ENCODE measurements around the gene ARNT2. TPM values are rescaled to one million over a fixed set of nuclear protein-coding genes. Genes with fewer than 3 reads are reported as not detected.

Gene ARNT2
- total RNA-seq, 2 experiments from 2014 or later: 0.34 TPM; not detected in 1

GRCh38 chr15:80444680-80445251 lies 40.6 kb downstream of the ARNT2 start:
- ATAC-seq: no peak
- H3K4me1 Mint-ChIP-seq (ENCODE audit: low read depth): no peaks in the 10 kb centered on the region

GRCh38 chr15:80445300-80446041 lies 41.3 kb downstream of the ARNT2 start:
- no peak for DNase-seq
- POLR2A ChIA-PET: no interaction called here
- no peak for ATAC-seq
- H3K27me3 Mint-ChIP-seq: no peaks in the 10 kb centered on the region
- CTCF ChIA-PET: no interaction called here
- no peaks in the 10 kb centered on the region for H3K36me3 Mint-ChIP-seq (ENCODE audit: low read depth)
- no peak overlapping the region for H3K27ac Mint-ChIP-seq
- no peak overlapping the region for H3K4me3 Mint-ChIP-seq
- intact Hi-C loops (cut with micrococcal nuclease): no loop called here
- no peaks in the 10 kb centered on the region for H3K9me3 Mint-ChIP-seq
- H3K4me1 Mint-ChIP-seq (ENCODE audit: low read depth): no peaks in the 10 kb centered on the region
- TF ChIP-seq, protein P1, sequence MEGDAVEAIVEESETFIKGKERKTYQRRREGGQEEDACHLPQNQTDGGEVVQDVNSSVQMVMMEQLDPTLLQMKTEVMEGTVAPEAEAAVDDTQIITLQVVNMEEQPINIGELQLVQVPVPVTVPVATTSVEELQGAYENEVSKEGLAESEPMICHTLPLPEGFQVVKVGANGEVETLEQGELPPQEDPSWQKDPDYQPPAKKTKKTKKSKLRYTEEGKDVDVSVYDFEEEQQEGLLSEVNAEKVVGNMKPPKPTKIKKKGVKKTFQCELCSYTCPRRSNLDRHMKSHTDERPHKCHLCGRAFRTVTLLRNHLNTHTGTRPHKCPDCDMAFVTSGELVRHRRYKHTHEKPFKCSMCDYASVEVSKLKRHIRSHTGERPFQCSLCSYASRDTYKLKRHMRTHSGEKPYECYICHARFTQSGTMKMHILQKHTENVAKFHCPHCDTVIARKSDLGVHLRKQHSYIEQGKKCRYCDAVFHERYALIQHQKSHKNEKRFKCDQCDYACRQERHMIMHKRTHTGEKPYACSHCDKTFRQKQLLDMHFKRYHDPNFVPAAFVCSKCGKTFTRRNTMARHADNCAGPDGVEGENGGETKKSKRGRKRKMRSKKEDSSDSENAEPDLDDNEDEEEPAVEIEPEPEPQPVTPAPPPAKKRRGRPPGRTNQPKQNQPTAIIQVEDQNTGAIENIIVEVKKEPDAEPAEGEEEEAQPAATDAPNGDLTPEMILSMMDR (IDR thresholded peaks at IDR 0.05): no peak

More at GRCh38 chr15:80444680-80445251, 40.6 kb downstream of the ARNT2 start:
- no peak for DNase-seq
- POLR2A ChIA-PET: no interaction called here
- H3K9me3 Mint-ChIP-seq: no peaks in the 10 kb centered on the region
- H3K4me3 Mint-ChIP-seq: no peak overlapping the region
- intact Hi-C loops (cut with micrococcal nuclease): no loop called here
- H3K36me3 Mint-ChIP-seq (ENCODE audit: low read depth): no peaks in the 10 kb centered on the region
- CTCF ChIA-PET: no interaction called here
- no peak overlapping the region for H3K27ac Mint-ChIP-seq
- TF ChIP-seq, protein P1 (IDR thresholded peaks at IDR 0.05): no peak
- peaks cover 2% of the 10 kb centered on the region for H3K27me3 Mint-ChIP-seq

GRCh38 chr15:80447077-80447476 lies 42.9 kb downstream of the ARNT2 start:
- POLR2A ChIA-PET: no interaction called here
- Mint-ChIP-seq H3K4me3 (no peak overlapping the region), H3K4me1 (ENCODE audit: low read depth) (no peaks in the 10 kb centered on the region), H3K9me3 (no peaks in the 10 kb centered on the region), H3K36me3 (ENCODE audit: low read depth) (no peaks in the 10 kb centered on the region), H3K27ac (no peak overlapping the region), H3K27me3 (no peaks in the 10 kb centered on the region)
- DNase-seq: no peak
- TF ChIP-seq, protein P1 (IDR thresholded peaks at IDR 0.05): no peak
- intact Hi-C loops (cut with micrococcal nuclease): no loop called here
- ATAC-seq: no peak
- CTCF ChIA-PET: interaction anchor here (0.9 kb wide), 1 partner anchor 9 kb away, joined by 6 read pairs; no protein-coding TSS in a partner anchor

GRCh38 chr15:80449825-80450224 lies 45.6 kb downstream of the ARNT2 start:
- peaks cover 4% of the 10 kb centered on the region for H3K27me3 Mint-ChIP-seq
- intact Hi-C loops (cut with micrococcal nuclease): no loop called here

More at GRCh38 chr15:80449825-80450224, 45.6 kb downstream of the ARNT2 start:
- DNase-seq (no peak), ATAC-seq (no peak)
- Mint-ChIP-seq H3K27ac (no peak overlapping the region), H3K9me3 (no peaks in the 10 kb centered on the region), H3K36me3 (ENCODE audit: low read depth) (no peaks in the 10 kb centered on the region), H3K4me3 (no peak overlapping the region), H3K4me1 (ENCODE audit: low read depth) (no peaks in the 10 kb centered on the region)
- POLR2A ChIA-PET: no interaction called here
- TF ChIP-seq, protein P1 (IDR thresholded peaks at IDR 0.05): no peak
- CTCF ChIA-PET: interaction anchor here (0.9 to 1.5 kb wide), 2 partner anchors 9 to 326 kb away, joined by 3 to 6 read pairs; no protein-coding TSS in a partner anchor

Measured in activated CD8-positive, alpha-beta T cell treated with anti-CD3 and anti-CD28 coated beads for 36 hours (primary cell).